Chondrocyte (in vitro differentiated cells): ENCODE measurements around the gene SLC7A10. TPM values are rescaled to one million over a fixed set of nuclear protein-coding genes. Genes with fewer than 3 reads are reported as not detected.

Source experiments
- DNase-seq: peaks from one replicate; pipeline ENCODE4 v3.0.0; 2021; ENCODE audit warnings: mixed read lengths, low spot score
- H3K27ac Mint-ChIP-seq: one replicate; pipeline ENCODE4 v1.8.0; 2021; ENCODE audit warnings: mild to moderate bottlenecking, moderate library complexity, mixed read lengths; ENCODE audit not compliant: unreplicated experiment
- H3K27me3 Mint-ChIP-seq: 2 replicates; pipeline ENCODE4 v1.8.0; 2021; ENCODE audit warnings: low read depth, mixed read lengths
- H3K36me3 Mint-ChIP-seq: 2 replicates; pipeline ENCODE4 v1.8.0; 2021; ENCODE audit warnings: low read depth, mixed read lengths
- H3K4me1 Mint-ChIP-seq: 2 replicates; pipeline ENCODE4 v1.8.0; 2021; ENCODE audit warnings: low read depth, mild to moderate bottlenecking, mixed read lengths
- H3K4me3 Mint-ChIP-seq: one replicate; pipeline ENCODE4 v1.8.0; 2021; ENCODE audit warnings: mild to moderate bottlenecking, moderate library complexity, mixed read lengths; ENCODE audit not compliant: unreplicated experiment
- H3K9me3 Mint-ChIP-seq: 2 replicates; pipeline ENCODE4 v1.8.0; 2021; ENCODE audit warnings: low read depth, mixed read lengths
- CTCF ChIP-seq: fragments of 200-600 bp; sonication (generic); IDR thresholded peaks from 2 replicates; pipeline ENCODE4 v1.5.0; 2021; ENCODE audit warnings: antibody characterized with exemption, mild to moderate bottlenecking, moderate library complexity
- total RNA-seq: library from RNA; stranded (reverse); gene quantifications from 3 replicates; pipeline ENCODE4 v1.2.1, GENCODE V29; 2021

Gene SLC7A10
- total RNA-seq, 1 donor from 2014 or later: not detected

DNA sequence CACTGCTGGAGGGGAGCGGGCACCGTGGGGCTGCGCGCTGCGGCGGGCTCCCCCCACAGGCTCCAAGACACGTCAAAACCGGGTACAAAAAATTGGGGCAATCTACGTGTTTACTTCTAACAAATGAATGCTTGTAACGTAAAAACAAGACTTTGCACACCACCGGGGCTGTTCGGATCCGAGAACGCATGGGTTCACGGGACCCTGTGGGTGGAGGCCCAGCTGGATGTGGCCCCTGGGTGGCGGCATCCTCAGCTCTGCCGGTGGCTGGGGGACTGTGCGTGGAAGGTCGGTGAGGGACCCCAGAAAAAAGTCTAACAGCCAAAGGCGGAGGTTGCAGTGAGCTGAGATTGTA lies 10.3 kb upstream of the SLC7A10 start:
- Mint-ChIP-seq H3K4me1 (no peaks in the 10 kb centered on the region), H3K4me3 (no peak overlapping the region), H3K36me3 (no peaks in the 10 kb centered on the region), H3K9me3 (no peaks in the 10 kb centered on the region), H3K27me3 (peaks cover 14% of the 10 kb centered on the region), H3K27ac (no peak overlapping the region)
- no peak for DNase-seq
- no peak for TF ChIP-seq CTCF

GRCh38 chr19:33235269-33235995 lies 9.8 kb upstream of the SLC7A10 start:
- H3K27me3 Mint-ChIP-seq: peaks cover 18% of the 10 kb centered on the region
- H3K27ac Mint-ChIP-seq: no peak overlapping the region
- no peaks in the 10 kb centered on the region for H3K4me1 Mint-ChIP-seq
- DNase-seq: no peak
- no peak overlapping the region for H3K4me3 Mint-ChIP-seq
- peak; percentile 92 for TF ChIP-seq CTCF
- peaks cover 2% of the 10 kb centered on the region for H3K36me3 Mint-ChIP-seq
- H3K9me3 Mint-ChIP-seq: no peaks in the 10 kb centered on the region

GRCh38 chr19:33234736-33235135 lies 9.1 kb upstream of the SLC7A10 start:
- Mint-ChIP-seq H3K27ac (no peak overlapping the region), H3K27me3 (peaks cover 18% of the 10 kb centered on the region), H3K4me1 (no peaks in the 10 kb centered on the region), H3K4me3 (no peak overlapping the region), H3K36me3 (peaks cover 2% of the 10 kb centered on the region), H3K9me3 (no peaks in the 10 kb centered on the region)
- TF ChIP-seq CTCF: no peak
- DNase-seq: peak; percentile 48

DNA sequence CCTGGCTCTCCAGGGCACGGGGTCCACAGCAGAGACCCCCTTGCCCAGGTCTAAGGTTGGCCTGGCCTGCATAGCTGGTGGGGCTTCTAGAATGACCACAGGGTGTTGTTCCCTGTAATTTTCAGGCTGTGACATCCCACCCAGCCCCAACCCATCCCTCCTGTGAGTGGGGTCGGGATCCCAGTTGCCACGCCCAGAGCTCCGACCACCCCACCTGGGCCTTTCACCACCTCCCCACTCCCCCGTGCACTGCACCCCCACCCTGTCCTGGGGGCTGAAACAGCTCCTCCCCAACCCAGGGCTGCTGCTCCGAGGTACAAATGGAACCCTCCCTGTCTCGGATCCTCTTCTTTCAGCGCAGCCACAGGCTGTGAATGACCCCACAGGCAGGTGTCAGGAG lies 8.4 kb upstream of the SLC7A10 start:
- peak; percentile 56 for DNase-seq
- Mint-ChIP-seq H3K9me3 (no peaks in the 10 kb centered on the region), H3K4me3 (no peak overlapping the region), H3K36me3 (peaks cover 2% of the 10 kb centered on the region), H3K27me3 (peaks cover 18% of the 10 kb centered on the region), H3K4me1 (no peaks in the 10 kb centered on the region), H3K27ac (no peak overlapping the region)
- TF ChIP-seq CTCF: no peak

- DNase-seq: peak; percentile 1
- H3K4me3 Mint-ChIP-seq: no peak overlapping the region
- H3K36me3 Mint-ChIP-seq: peaks cover 7% of the 10 kb centered on the region
- no peak for TF ChIP-seq CTCF
- peaks cover 6% of the 10 kb centered on the region for H3K9me3 Mint-ChIP-seq
- no peak overlapping the region for H3K27ac Mint-ChIP-seq
- H3K27me3 Mint-ChIP-seq: peaks cover 20% of the 10 kb centered on the region
- H3K4me1 Mint-ChIP-seq: no peaks in the 10 kb centered on the region
Observed at GRCh38 chr19:33233056-33233873, 7.6 kb upstream of the SLC7A10 start.
